ENCODE data around the gene PNMT.

DNA sequence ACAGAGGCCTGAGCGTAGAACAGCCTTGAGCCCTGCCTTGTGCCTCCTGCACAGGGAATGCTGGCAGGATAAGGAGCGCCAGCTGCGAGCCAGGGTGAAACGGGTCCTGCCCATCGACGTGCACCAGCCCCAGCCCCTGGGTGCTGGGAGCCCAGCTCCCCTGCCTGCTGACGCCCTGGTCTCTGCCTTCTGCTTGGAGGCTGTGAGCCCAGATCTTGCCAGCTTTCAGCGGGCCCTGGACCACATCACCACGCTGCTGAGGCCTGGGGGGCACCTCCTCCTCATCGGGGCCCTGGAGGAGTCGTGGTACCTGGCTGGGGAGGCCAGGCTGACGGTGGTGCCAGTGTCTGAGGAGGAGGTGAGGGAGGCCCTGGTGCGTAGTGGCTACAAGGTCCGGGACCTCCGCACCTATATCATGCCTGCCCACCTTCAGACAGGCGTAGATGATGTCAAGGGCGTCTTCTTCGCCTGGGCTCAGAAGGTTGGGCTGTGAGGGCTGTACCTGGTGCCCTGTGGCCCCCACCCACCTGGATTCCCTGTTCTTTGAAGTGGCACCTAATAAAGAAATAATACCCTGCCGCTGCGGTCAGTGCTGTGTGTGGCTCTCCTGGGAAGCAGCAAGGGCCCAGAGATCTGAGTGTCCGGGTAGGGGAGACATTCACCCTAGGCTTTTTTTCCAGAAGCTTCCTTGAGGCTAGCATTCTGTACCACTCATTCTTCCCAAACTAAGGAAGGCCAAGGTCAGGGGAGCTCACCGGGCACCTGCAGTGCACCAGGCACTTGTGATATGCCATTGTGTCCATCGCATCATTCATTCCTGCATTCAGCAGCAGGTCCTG lies 1.9 kb downstream of the PNMT start:
- TF ChIP-seq CTCF (conservative IDR thresholded peaks at IDR 0.05 in 1 of 2, IDR thresholded peaks at IDR 0.05 in 1 of 2; ENCODE audit: extremely low read depth in 1 of 2, insufficient read depth in 1 of 2, low read depth in 1 of 2, low read length in 2 of 2) (no peak), EZH2 (IDR thresholded peaks at IDR 0.05; ENCODE audit: borderline replicate concordance, low read length) (no peak)
